ENCODE data around the gene POGLUT2. TPM values are rescaled to one million over a fixed set of nuclear protein-coding genes. Genes with fewer than 3 reads are reported as not detected.

POGLUT2 gene
- polyA plus RNA-seq, 1 of the 3 experiments (the other 2 are of a cell fraction): 10.2 TPM

- Histone ChIP-seq H3K9me2 (no peaks in the 10 kb centered on the region), H3K9me3 (0 out of 2 replicates have a peak, but pooled peaks cover 5% of the 10 kb centered on the region), H3F3A (replicated peaks; ENCODE audit: insufficient read depth) (peaks cover 13% of the 10 kb centered on the region), H2AFZ (ENCODE audit: low read depth) (no peak overlapping the region), H3K9ac (no peak overlapping the region), H3K4me1 (ENCODE audit: control insufficient read depth in 1 of 2, insufficient read depth in 2 of 2, low read depth in 1 of 2, low read length in 1 of 2) (peaks cover 4 to 16% of the 10 kb centered on the region in 2 experiments; a peak in 3 of 4 replicates), H3K4me3 (ENCODE audit: low read depth in 2 of 2, low read length in 1 of 2) (no peak overlapping the region), H3K36me3 (replicated peaks in 1 of 2; ENCODE audit: control insufficient read depth in 1 of 2, insufficient read depth in 2 of 2, low read length in 1 of 2) (peaks cover 25 to 30% of the 10 kb centered on the region in 2 experiments), H3K27ac (ENCODE audit: low read depth in 2 of 2, low read length in 1 of 2) (no peak overlapping the region), H4K20me1 (ENCODE audit: insufficient read depth) (no peaks in the 10 kb centered on the region), H3K79me2 (ENCODE audit: insufficient read depth) (peaks cover 57% of the 10 kb centered on the region), H3K27me3 (ENCODE audit: insufficient read depth) (no peaks in the 10 kb centered on the region), H3K4me2 (no peak overlapping the region)
- WGBS (ENCODE audit: low lambda C conversion rate): 89% methylated on average over 6 of the region's 6 CpGs
- no peak for TF ChIP-seq EZH2phosphoT487 (IDR thresholded peaks at IDR 0.05; ENCODE audit: borderline replicate concordance, low read depth)
- no peak for TF ChIP-seq RFX5 (IDR thresholded peaks at IDR 0.05; ENCODE audit: low read length)
- TF ChIP-seq MEF2A (IDR thresholded peaks at IDR 0.05; ENCODE audit: borderline replicate concordance, low read depth): no peak
- no peak for TF ChIP-seq TAF1 (IDR thresholded peaks at IDR 0.05; ENCODE audit: borderline replicate concordance, low read depth, low read length)
- TF ChIP-seq FOSL2 (IDR thresholded peaks at IDR 0.05; ENCODE audit: borderline replicate concordance, low read depth): no peak
- TF ChIP-seq GABPA (IDR thresholded peaks at IDR 0.05; ENCODE audit: low read depth): no peak
- no peak for TF ChIP-seq CHD2 (IDR thresholded peaks at IDR 0.05; ENCODE audit: low read length, partially characterized antibody)
- TF ChIP-seq EP300 (IDR thresholded peaks at IDR 0.05; ENCODE audit: borderline replicate concordance in 1 of 2, low read depth in 1 of 2, low read length in 1 of 2): no peak
- TF ChIP-seq USF2 (IDR thresholded peaks at IDR 0.05; ENCODE audit: borderline replicate concordance, low read depth, low read length): no peak
- ChIA-PET CTCF (interaction anchor here (2.4 kb wide), 1 partner anchor 15 kb away, joined by 10 read pairs; no protein-coding TSS in a partner anchor), POLR2A (no interaction called here)
- DNase-seq: no peak
Measured at GRCh38 chr13:102814793-102815192, 16.0 kb upstream of the POGLUT2 start.

DNA sequence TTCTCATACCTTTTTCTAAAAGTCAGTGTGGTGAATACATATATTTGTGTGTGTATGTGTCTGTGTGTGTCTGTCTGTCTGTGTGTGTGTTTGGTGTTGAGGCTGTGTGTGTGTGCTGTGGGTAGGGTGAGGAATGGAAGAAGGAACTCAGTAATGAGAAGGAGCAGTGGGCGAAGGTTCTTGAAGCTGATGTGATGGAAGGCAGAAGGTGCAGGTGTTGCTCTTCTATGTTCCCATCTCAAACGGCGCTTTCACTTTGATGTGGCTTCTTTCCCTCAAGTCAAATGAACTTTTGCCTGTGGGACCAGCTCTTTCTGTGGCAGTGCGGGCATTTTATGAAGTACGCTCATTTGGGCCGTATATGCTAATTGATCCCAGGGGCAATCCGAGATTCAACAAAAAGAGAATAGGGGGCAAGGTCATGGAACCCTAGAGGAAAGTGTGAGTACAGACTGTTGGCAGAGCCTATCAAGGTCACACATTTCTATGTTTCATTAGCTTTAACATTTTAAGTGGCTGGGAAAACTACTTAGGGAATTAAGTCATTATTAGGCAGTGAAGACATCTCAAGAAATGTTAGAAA lies 15.3 kb upstream of the POGLUT2 start:
- Histone ChIP-seq H3K79me2 (ENCODE audit: insufficient read depth) (peaks cover 64% of the 10 kb centered on the region), H3K4me2 (no peak overlapping the region), H3K4me1 (ENCODE audit: control insufficient read depth in 1 of 2, insufficient read depth in 2 of 2, low read depth in 1 of 2, low read length in 1 of 2) (peaks cover 4 to 16% of the 10 kb centered on the region in 2 experiments; a peak in 3 of 4 replicates), H3K4me3 (ENCODE audit: low read depth in 2 of 2, low read length in 1 of 2) (no peak overlapping the region), H3K36me3 (replicated peaks in 1 of 2; ENCODE audit: control insufficient read depth in 1 of 2, insufficient read depth in 2 of 2, low read length in 1 of 2) (peaks cover 23 to 31% of the 10 kb centered on the region in 2 experiments), H3K9me3 (0 out of 2 replicates have a peak, but pooled peaks cover 5% of the 10 kb centered on the region), H3K9ac (no peak overlapping the region), H2AFZ (ENCODE audit: low read depth) (no peak overlapping the region), H3K9me2 (no peaks in the 10 kb centered on the region), H3F3A (replicated peaks; ENCODE audit: insufficient read depth) (peaks cover 13% of the 10 kb centered on the region), H3K27ac (ENCODE audit: low read depth in 2 of 2, low read length in 1 of 2) (no peak overlapping the region), H3K27me3 (ENCODE audit: insufficient read depth) (no peaks in the 10 kb centered on the region), H4K20me1 (ENCODE audit: insufficient read depth) (no peaks in the 10 kb centered on the region)
- POLR2A ChIA-PET: no interaction called here
- WGBS (ENCODE audit: low lambda C conversion rate): 95% methylated on average over 7 of the region's 7 CpGs
- TF ChIP-seq MEF2A (IDR thresholded peaks at IDR 0.05; ENCODE audit: borderline replicate concordance, low read depth) (no peak), JUND (IDR thresholded peaks at IDR 0.05) (no peak), CHD2 (IDR thresholded peaks at IDR 0.05; ENCODE audit: low read length, partially characterized antibody) (no peak), NRF1 (IDR thresholded peaks at IDR 0.05; ENCODE audit: low read depth, low read length) (no peak), YY1 (IDR thresholded peaks at IDR 0.05; ENCODE audit: low read depth) (no peak), MXI1 (IDR thresholded peaks at IDR 0.05; ENCODE audit: low read depth, low read length) (no peak), FOXM1 (IDR thresholded peaks at IDR 0.05; ENCODE audit: low read depth) (no peak), GABPA (IDR thresholded peaks at IDR 0.05; ENCODE audit: low read depth) (no peak), MAX (IDR thresholded peaks at IDR 0.05; ENCODE audit: low read depth) (no peak), TCF12 (IDR thresholded peaks at IDR 0.05) (no peak), CTCF (IDR thresholded peaks at IDR 0.05) (no peak), POLR2AphosphoS5 (IDR thresholded peaks at IDR 0.05; ENCODE audit: low read depth, low read length) (no peak), RCOR1 (IDR thresholded peaks at IDR 0.05; ENCODE audit: low read length) (no peak), TAF1 (IDR thresholded peaks at IDR 0.05; ENCODE audit: borderline replicate concordance, low read depth, low read length) (no peak), FOSL2 (IDR thresholded peaks at IDR 0.05; ENCODE audit: borderline replicate concordance, low read depth) (no peak), SIN3A (IDR thresholded peaks at IDR 0.05; ENCODE audit: borderline replicate concordance, low read depth, low read length) (no peak)
- TF ChIP-seq, protein P1, sequence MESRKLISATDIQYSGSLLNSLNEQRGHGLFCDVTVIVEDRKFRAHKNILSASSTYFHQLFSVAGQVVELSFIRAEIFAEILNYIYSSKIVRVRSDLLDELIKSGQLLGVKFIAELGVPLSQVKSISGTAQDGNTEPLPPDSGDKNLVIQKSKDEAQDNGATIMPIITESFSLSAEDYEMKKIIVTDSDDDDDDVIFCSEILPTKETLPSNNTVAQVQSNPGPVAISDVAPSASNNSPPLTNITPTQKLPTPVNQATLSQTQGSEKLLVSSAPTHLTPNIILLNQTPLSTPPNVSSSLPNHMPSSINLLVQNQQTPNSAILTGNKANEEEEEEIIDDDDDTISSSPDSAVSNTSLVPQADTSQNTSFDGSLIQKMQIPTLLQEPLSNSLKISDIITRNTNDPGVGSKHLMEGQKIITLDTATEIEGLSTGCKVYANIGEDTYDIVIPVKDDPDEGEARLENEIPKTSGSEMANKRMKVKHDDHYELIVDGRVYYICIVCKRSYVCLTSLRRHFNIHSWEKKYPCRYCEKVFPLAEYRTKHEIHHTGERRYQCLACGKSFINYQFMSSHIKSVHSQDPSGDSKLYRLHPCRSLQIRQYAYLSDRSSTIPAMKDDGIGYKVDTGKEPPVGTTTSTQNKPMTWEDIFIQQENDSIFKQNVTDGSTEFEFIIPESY (IDR thresholded peaks at IDR 0.05; ENCODE audit: borderline replicate concordance, low read depth): no peak
- CTCF ChIA-PET: interaction anchor here (2.4 kb wide), 1 partner anchor 14 kb away, joined by 10 read pairs; no protein-coding TSS in a partner anchor
- no peak for DNase-seq
